ENCODE measurements around the gene DENND1C. TPM values are rescaled to one million over a fixed set of nuclear protein-coding genes. Genes with fewer than 3 reads are reported as not detected.

Gene DENND1C
- polyA plus RNA-seq, 2 of the 4 experiments (the other 2 are of a cell fraction), result 0.30 to 0.32 TPM

DNA sequence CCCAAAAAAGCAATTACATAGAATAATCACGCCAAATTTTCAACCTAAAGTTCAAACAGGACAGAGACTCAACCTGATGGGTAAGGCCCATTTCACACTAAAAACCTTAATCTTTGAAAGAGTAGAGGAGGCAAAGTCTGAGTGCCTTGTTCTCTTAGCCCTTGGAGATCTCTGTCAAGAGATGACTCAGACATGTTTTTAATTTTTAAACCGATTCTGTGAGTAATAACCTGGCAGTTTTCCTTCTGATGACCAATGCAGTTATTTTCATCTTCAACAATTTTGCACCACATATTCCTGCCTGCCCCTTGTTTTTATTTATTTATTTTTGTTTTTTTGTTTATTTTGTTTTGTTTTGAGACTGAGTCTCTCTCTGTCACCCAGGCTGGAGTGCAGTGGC is 37.7 kb upstream of the DENND1C start:
- peak; percentile 67 to 69 for DNase-seq (ENCODE audit: low read depth in 1 of 2, low spot score in 1 of 2)
- Histone ChIP-seq H3K4me1 (peaks cover 44% of the 10 kb centered on the region), H3K9me3 (no peaks in the 10 kb centered on the region), H3K4me3 (no peak overlapping the region), H3K27ac (peak overlapping the region; percentile 39 to 82; a peak in 5 of 6 replicates), H3K4me2 (peak overlapping the region; percentile 74)
- 0% methylated on average over 2 of the region's 2 CpGs for WGBS (ENCODE audit: missing lambda C conversion rate)
- TF ChIP-seq, protein P1, sequence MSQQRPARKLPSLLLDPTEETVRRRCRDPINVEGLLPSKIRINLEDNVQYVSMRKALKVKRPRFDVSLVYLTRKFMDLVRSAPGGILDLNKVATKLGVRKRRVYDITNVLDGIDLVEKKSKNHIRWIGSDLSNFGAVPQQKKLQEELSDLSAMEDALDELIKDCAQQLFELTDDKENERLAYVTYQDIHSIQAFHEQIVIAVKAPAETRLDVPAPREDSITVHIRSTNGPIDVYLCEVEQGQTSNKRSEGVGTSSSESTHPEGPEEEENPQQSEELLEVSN (IDR thresholded peaks at IDR 0.05; ENCODE audit: borderline replicate concordance, low read depth), result no peak
- no peak for TF ChIP-seq JUN (IDR thresholded peaks at IDR 0.05)
- peak; percentile 62 for TF ChIP-seq FOSL2 (IDR thresholded peaks at IDR 0.05)
- TF ChIP-seq FOSL2 (CRISPR knock-in tag; IDR thresholded peaks at IDR 0.05), result peak; percentile 83
- TF ChIP-seq HOXB13 (CRISPR knock-in tag; IDR thresholded peaks at IDR 0.05; ENCODE audit: low read depth), result no peak
- peak; percentile 50; the same call in 1 of the 2 replicates for TF ChIP-seq JUNB (IDR thresholded peaks at IDR 0.05)
- TF ChIP-seq EHF (CRISPR knock-in tag; IDR thresholded peaks at IDR 0.05), result no peak
- TF ChIP-seq, protein P2, sequence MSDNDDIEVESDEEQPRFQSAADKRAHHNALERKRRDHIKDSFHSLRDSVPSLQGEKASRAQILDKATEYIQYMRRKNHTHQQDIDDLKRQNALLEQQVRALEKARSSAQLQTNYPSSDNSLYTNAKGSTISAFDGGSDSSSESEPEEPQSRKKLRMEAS (IDR thresholded peaks at IDR 0.05), result 0 out of 2 replicates have a peak, but pooled peaks have one; percentile 10
- TF ChIP-seq HEYL (CRISPR knock-in tag; IDR thresholded peaks at IDR 0.05), result no peak
- TF ChIP-seq EP300 (IDR thresholded peaks at IDR 0.05), result no peak
- TF ChIP-seq GATA3 (IDR thresholded peaks at IDR 0.05; ENCODE audit: borderline replicate concordance), result peak; percentile 9; the same call in 1 of the 2 replicates
- ChIA-PET POLR2A (interaction anchor here (3.5 kb wide), 1 partner anchor 12 kb away, joined by 10 read pairs; the partner anchor contains the start of gene TNFSF9), CTCF (interaction anchor here (0.6 to 2.4 kb wide), 3 partner anchors 44 to 344 kb away, joined by 3 to 6 read pairs (median 3); no protein-coding TSS in a partner anchor)
- no peak for ATAC-seq
- FAIRE-seq, result no peak

DNA sequence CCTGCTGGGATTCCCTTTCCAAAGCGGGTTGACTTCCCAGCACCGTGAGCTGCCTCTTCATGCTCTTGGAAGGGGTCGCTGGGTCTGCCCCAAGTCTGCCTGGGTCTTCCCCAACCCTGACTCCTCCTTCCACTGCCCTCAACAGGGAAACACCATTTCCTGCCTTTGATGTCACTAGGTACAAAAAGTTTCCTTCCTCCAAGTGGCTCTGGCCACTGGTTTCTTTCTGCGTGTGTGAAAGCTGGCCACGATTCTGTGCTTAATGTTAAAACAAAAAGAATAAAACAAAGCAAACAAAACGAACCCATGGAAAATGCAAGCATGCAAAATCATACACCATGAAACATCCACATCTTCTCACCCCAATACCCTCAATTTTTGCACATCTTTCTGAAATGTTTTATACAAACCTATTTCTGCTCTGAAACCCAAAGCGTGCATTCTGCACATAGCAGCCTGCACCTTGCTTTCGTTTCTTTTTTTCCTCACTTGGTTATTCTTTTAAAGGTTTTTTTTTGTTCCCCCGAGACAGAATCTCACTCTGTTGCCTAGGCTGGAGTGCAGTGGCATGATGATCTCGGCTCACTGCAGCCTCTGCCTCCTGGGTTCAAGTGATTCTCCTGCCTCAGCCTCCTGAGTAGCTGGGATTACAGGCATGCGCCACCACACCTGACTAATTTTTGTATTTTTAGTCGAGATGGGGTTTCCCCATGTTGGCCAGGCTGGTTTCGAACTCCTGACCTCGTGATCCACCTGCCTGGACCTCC is 36.7 kb upstream of the DENND1C start:
- ChIA-PET CTCF (interaction anchor here (0.7 to 3.2 kb wide), 9 partner anchors 11 to 350 kb away, joined by 3 to 33 read pairs (median 7); partner anchors contain the start of gene GPR108), POLR2A (interaction anchor here (0.7 kb wide), 1 partner anchor 146 kb away, joined by 5 read pairs; the partner anchor contains the start of gene ALKBH7)
- no peak for ATAC-seq
- Histone ChIP-seq H3K4me1 (peaks cover 49% of the 10 kb centered on the region), H3K4me3 (no peak overlapping the region), H3K4me2 (peak overlapping the region; percentile 74; the same call in 2 of the 3 replicates), H3K27ac (peak overlapping the region; percentile 39 to 82; a peak in 4 of 6 replicates), H3K9me3 (no peaks in the 10 kb centered on the region)
- 71% methylated on average over 14 of the region's 14 CpGs for WGBS (ENCODE audit: missing lambda C conversion rate)
- no peak for FAIRE-seq
- no peak for DNase-seq (ENCODE audit: low read depth in 1 of 2, low spot score in 1 of 2)
- TF ChIP-seq MAFK (IDR thresholded peaks at IDR 0.05; ENCODE audit: partially characterized antibody) (peak; percentile 59), RAD21 (conservative IDR thresholded peaks at IDR 0.05 in 1 of 2, IDR thresholded peaks at IDR 0.05 in 1 of 2) (no peak)

DNA sequence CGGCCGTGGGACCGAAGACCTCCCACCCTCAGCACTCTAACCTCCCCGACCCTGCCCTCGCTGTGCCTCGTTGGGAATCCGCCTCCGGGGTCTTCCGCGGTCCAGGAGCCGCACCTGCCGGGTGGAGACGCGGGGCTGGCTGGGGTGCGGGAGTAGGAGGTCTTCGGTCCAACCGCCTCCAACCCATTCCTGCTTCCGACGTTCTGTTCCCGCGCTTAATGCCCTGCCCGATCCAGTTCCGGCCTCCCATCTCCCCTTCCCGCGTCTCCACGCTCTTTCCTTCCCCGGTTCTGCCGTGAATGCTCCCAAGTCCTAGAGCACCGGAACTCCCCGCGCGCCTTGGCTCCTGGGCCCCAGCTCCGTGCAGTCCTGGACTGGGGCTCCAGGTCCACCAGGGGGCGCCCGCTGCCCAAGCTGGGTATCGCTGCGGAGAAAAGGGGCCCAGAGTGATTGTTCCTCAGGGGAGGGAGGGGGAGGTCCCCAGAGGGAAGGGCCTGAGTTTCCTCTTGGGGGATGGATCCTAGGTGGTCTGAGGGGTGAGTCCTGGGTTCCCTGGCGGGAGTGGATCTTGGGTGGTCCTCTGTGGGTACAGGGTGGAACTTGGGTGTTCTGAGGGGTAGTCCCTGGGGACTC is 35.2 kb upstream of the DENND1C start:
- DNase-seq (ENCODE audit: low read depth in 1 of 2, low spot score in 1 of 2), result peak; percentile 83 to 84
- no peak for FAIRE-seq
- peak overlapping the region; percentile 58 for H3K4me3 ChIP-seq

More for the DNA sequence above, 35.2 kb upstream of the DENND1C start:
- TF ChIP-seq SMC3 (IDR thresholded peaks at IDR 0.05) (peak; percentile 93), RAD21 (conservative IDR thresholded peaks at IDR 0.05 in 1 of 2, IDR thresholded peaks at IDR 0.05 in 1 of 2) (peak; percentile 94), PHF8 (IDR thresholded peaks at IDR 0.05; ENCODE audit: borderline replicate concordance, low read depth) (0 out of 2 replicates have a peak, but pooled peaks have one; percentile 23), KDM5A (IDR thresholded peaks at IDR 0.05) (peak; percentile 50; the same call in 1 of the 2 replicates), BHLHE40 (IDR thresholded peaks at IDR 0.05; ENCODE audit: low read depth, low read length) (no peak), ZSCAN20 (CRISPR knock-in tag; IDR thresholded peaks at IDR 0.05) (no peak), EHMT2 (IDR thresholded peaks at IDR 0.05; ENCODE audit: low read depth) (no peak)
- TF ChIP-seq, protein P1 (IDR thresholded peaks at IDR 0.05; ENCODE audit: borderline replicate concordance, low read depth), result 0 out of 2 replicates have a peak, but pooled peaks have one; percentile 62
- TF ChIP-seq, protein P3, sequence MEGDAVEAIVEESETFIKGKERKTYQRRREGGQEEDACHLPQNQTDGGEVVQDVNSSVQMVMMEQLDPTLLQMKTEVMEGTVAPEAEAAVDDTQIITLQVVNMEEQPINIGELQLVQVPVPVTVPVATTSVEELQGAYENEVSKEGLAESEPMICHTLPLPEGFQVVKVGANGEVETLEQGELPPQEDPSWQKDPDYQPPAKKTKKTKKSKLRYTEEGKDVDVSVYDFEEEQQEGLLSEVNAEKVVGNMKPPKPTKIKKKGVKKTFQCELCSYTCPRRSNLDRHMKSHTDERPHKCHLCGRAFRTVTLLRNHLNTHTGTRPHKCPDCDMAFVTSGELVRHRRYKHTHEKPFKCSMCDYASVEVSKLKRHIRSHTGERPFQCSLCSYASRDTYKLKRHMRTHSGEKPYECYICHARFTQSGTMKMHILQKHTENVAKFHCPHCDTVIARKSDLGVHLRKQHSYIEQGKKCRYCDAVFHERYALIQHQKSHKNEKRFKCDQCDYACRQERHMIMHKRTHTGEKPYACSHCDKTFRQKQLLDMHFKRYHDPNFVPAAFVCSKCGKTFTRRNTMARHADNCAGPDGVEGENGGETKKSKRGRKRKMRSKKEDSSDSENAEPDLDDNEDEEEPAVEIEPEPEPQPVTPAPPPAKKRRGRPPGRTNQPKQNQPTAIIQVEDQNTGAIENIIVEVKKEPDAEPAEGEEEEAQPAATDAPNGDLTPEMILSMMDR (IDR thresholded peaks at IDR 0.05), result peak; percentile 90
- TF ChIP-seq, protein P2 (IDR thresholded peaks at IDR 0.05), result peak; percentile 11; the same call in 1 of the 2 replicates
- TF ChIP-seq, protein P4, sequence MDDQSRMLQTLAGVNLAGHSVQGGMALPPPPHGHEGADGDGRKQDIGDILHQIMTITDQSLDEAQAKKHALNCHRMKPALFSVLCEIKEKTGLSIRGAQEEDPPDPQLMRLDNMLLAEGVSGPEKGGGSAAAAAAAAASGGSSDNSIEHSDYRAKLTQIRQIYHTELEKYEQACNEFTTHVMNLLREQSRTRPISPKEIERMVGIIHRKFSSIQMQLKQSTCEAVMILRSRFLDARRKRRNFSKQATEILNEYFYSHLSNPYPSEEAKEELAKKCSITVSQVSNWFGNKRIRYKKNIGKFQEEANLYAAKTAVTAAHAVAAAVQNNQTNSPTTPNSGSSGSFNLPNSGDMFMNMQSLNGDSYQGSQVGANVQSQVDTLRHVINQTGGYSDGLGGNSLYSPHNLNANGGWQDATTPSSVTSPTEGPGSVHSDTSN (IDR thresholded peaks at IDR 0.05), result no peak
- TF ChIP-seq, protein P5, sequence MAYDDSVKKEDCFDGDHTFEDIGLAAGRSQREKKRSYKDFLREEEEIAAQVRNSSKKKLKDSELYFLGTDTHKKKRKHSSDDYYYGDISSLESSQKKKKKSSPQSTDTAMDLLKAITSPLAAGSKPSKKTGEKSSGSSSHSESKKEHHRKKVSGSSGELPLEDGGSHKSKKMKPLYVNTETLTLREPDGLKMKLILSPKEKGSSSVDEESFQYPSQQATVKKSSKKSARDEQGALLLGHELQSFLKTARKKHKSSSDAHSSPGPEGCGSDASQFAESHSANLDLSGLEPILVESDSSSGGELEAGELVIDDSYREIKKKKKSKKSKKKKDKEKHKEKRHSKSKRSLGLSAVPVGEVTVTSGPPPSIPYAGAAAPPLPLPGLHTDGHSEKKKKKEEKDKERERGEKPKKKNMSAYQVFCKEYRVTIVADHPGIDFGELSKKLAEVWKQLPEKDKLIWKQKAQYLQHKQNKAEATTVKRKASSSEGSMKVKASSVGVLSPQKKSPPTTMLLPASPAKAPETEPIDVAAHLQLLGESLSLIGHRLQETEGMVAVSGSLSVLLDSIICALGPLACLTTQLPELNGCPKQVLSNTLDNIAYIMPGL (CRISPR knock-in tag; IDR thresholded peaks at IDR 0.05; ENCODE audit: borderline replicate concordance), result no peak
- peak; percentile 79 to 93 for ATAC-seq
- CTCF ChIA-PET, result interaction anchor here (0.6 to 3.2 kb wide), 34 partner anchors 9 to 758 kb away, joined by 3 to 33 read pairs (median 4); partner anchors contain the start of gene GPR108
- H3K27ac ChIP-seq, result peak overlapping the region; percentile 51 to 93
- peaks cover 46% of the 10 kb centered on the region for H3K4me1 ChIP-seq
- no peaks in the 10 kb centered on the region for H3K9me3 ChIP-seq
- WGBS (ENCODE audit: missing lambda C conversion rate), result 2% methylated on average over 23 of the region's 38 CpGs
- POLR2A ChIA-PET, result interaction anchor here (1.0 to 1.7 kb wide), 3 partner anchors 14 to 347 kb away, joined by 3 to 22 read pairs (median 5); partner anchors contain the start of gene TNFSF9
- H3K4me2 ChIP-seq, result peak overlapping the region; percentile 90

Measured in A549 (cell line).